GM12878 (cell line): Measurements from ENCODE around the gene ZNRF3. TPM values are rescaled to one million over a fixed set of nuclear protein-coding genes. Genes with fewer than 3 reads are reported as not detected.

ENCODE experiments used
- BMI1 ChIP-seq: fragments of 450-650 bp; IDR thresholded peaks from 2 replicates; pipeline ENCODE4 v1.6.1; 2016; ENCODE audit warnings: mild to moderate bottlenecking, moderate library complexity, borderline replicate concordance
- CHD4 ChIP-seq: fragments of 200-600 bp; sonication (generic); IDR thresholded peaks from 2 replicates; pipeline ENCODE4 v1.6.1; 2016; ENCODE audit warnings: mild to moderate bottlenecking
- CTCF ChIP-seq, 3 experiments: IDR thresholded peaks in 2 of 3; conservative IDR thresholded peaks in 1 of 3; 2 replicates each; pipeline ENCODE4 v1.5.1; 2011; ENCODE audit warnings: low read depth in 3 of 3, low read length in 3 of 3, mild to moderate bottlenecking in 3 of 3, control low read depth in 2 of 3, moderate library complexity in 2 of 3, inconsistent platforms in 1 of 3, mixed read lengths in 1 of 3; ENCODE audit not compliant: control insufficient read depth in 2 of 3, insufficient read depth in 1 of 3; ENCODE audit errors: extremely low read depth in 1 of 3
- ESRRA ChIP-seq: IDR thresholded peaks from 2 replicates; pipeline ENCODE4 v1.6.1; 2012; ENCODE audit warnings: mild to moderate bottlenecking, low read length, improper control_type of control experiment
- EZH2 ChIP-seq: IDR thresholded peaks from 2 replicates; pipeline ENCODE4 v1.6.1; 2012; ENCODE audit warnings: low read depth, mild to moderate bottlenecking, control low read depth, inconsistent platforms, low read length, borderline replicate concordance; ENCODE audit not compliant: control insufficient read depth
- GATAD2B ChIP-seq: fragments of 450-650 bp; conservative IDR thresholded peaks from 2 replicates; pipeline ENCODE4 v1.6.1; 2017; ENCODE audit warnings: low read depth, mild to moderate bottlenecking, moderate library complexity
- IRF4 ChIP-seq: IDR thresholded peaks from 2 replicates; pipeline ENCODE4 v1.6.1; 2011; ENCODE audit warnings: low read depth, low read length
- NFXL1 ChIP-seq: fragments of 450-650 bp; IDR thresholded peaks from 2 replicates; pipeline ENCODE4 v1.6.1; 2017; ENCODE audit warnings: antibody characterized with exemption, mild to moderate bottlenecking, borderline replicate concordance
- NKRF ChIP-seq: fragments of 450-650 bp; conservative IDR thresholded peaks from 2 replicates; pipeline ENCODE4 v1.6.1; 2017; ENCODE audit warnings: mild to moderate bottlenecking, moderate library complexity
- PKNOX1 ChIP-seq: fragments of 450-650 bp; IDR thresholded peaks from 2 replicates; pipeline ENCODE4 v1.6.1; 2016; ENCODE audit warnings: mild to moderate bottlenecking
- RBBP5 ChIP-seq: fragments of 200-600 bp; sonication (generic); conservative IDR thresholded peaks from 2 replicates; pipeline ENCODE4 v1.6.1; 2016
- RUNX3 ChIP-seq: IDR thresholded peaks from 2 replicates; pipeline ENCODE4 v1.6.1; 2012; ENCODE audit warnings: low read length, inconsistent platforms
- SREBF1 ChIP-seq: IDR thresholded peaks from 2 replicates; pipeline ENCODE4 v1.6.1; 2012; ENCODE audit warnings: mild to moderate bottlenecking, low read length
- ZNF592 ChIP-seq: fragments of 450-650 bp; IDR thresholded peaks from 2 replicates; pipeline ENCODE4 v1.6.1; 2017; ENCODE audit warnings: mild to moderate bottlenecking, moderate library complexity
- polyA plus RNA-seq, 11 experiments: library from polyadenylated mRNA; depleted of rRNA in 4 of 11; unstranded in 6 of 11; stranded (reverse) in 5 of 11; fragments of >200 nt; fragmentation: Nextera tagmentation in 4 of 11; fragmentation: Illumina TruSeq in 1 of 11; extraction: Ambion mirVana in 4 of 11; extraction: Trizol in 1 of 11; gene quantifications; 1 replicate in 1 of 11; 2 replicates in 10 of 11; pipeline versions ENCODE4 v1.2.1 to v1.2.3, GENCODE V29; 2011 to 2016; ENCODE audit warnings: inconsistent platforms in 2 of 11, missing spikeins in 2 of 11, low read depth in 1 of 11
- total RNA-seq, 4 experiments: library from RNA; depleted of rRNA in 3 of 4; stranded (reverse); fragments of >200 nt in 3 of 4; fragmentation: Illumina TruSeq in 1 of 4; extraction: Trizol in 1 of 4; gene quantifications; 2 replicates each; pipeline versions ENCODE4 v1.2.1 to v1.2.3, GENCODE V29; 2013 to 2021
- TF ChIP-seq, protein P1 (sequence below): fragments of 450-650 bp; IDR thresholded peaks from 2 replicates; pipeline ENCODE4 v1.6.1; 2017; ENCODE audit warnings: mild to moderate bottlenecking, low read depth, inconsistent platforms; ENCODE audit not compliant: poor library complexity, severe bottlenecking

The ZNRF3 gene
- total and polyA plus RNA-seq, 10 of the 15 experiments (the other 5 are each of a cell fraction or from before 2014, with no cell fraction given) = 0.05 to 2.4 (median 0.46) TPM

GRCh38 chr22:28907311-28908008, 24.1 kb downstream of the ZNRF3 start (continued):
- TF ChIP-seq GATAD2B = no peak; the same call in 1 of the 2 replicates
- TF ChIP-seq RBBP5 = no peak
- TF ChIP-seq ZNF592 = no peak
- no peak for TF ChIP-seq EZH2
- peak; percentile 48; the same call in 1 of the 2 replicates for TF ChIP-seq PKNOX1
- no peak for TF ChIP-seq SREBF1
- TF ChIP-seq CHD4 = no peak
- TF ChIP-seq IRF4 = peak; percentile 54; the same call in 1 of the 2 replicates
- TF ChIP-seq RUNX3 = peak; percentile 97
- no peak for TF ChIP-seq NKRF
- TF ChIP-seq ESRRA = no peak
- no peak for TF ChIP-seq NFXL1
- TF ChIP-seq, protein P1, sequence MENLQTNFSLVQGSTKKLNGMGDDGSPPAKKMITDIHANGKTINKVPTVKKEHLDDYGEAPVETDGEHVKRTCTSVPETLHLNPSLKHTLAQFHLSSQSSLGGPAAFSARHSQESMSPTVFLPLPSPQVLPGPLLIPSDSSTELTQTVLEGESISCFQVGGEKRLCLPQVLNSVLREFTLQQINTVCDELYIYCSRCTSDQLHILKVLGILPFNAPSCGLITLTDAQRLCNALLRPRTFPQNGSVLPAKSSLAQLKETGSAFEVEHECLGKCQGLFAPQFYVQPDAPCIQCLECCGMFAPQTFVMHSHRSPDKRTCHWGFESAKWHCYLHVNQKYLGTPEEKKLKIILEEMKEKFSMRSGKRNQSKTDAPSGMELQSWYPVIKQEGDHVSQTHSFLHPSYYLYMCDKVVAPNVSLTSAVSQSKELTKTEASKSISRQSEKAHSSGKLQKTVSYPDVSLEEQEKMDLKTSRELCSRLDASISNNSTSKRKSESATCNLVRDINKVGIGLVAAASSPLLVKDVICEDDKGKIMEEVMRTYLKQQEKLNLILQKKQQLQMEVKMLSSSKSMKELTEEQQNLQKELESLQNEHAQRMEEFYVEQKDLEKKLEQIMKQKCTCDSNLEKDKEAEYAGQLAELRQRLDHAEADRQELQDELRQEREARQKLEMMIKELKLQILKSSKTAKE = peak; percentile 95
- no peak; the same call in 1 of the 2 replicates for TF ChIP-seq BMI1
- no peak for TF ChIP-seq CTCF (IDR thresholded peaks at IDR 0.05 in 2 of 3, conservative IDR thresholded peaks at IDR 0.05 in 1 of 3; ENCODE audit: control insufficient read depth in 2 of 3, extremely low read depth in 1 of 3, insufficient read depth in 1 of 3, low read depth in 3 of 3, low read length in 3 of 3)
